ENCODE data around the gene ANKRD6. TPM values are rescaled to one million over a fixed set of nuclear protein-coding genes. Genes with fewer than 3 reads are reported as not detected.

Gene ANKRD6
- total RNA-seq, 1 experiment from 2014 or later: 10.5 TPM

- H3K4me3 ChIP-seq (ENCODE audit: insufficient read depth, low read depth, low read length): no peak overlapping the region
- DNase-seq: no peak
- H3K27me3 ChIP-seq (ENCODE audit: control insufficient read depth, insufficient read depth, low read length): no peaks in the 10 kb centered on the region
- H3K36me3 ChIP-seq (replicated peaks; ENCODE audit: control insufficient read depth, insufficient read depth, low read length): no peaks in the 10 kb centered on the region
Observed at GRCh38 chr6:89530982-89531381, 98.0 kb downstream of the ANKRD6 start.

DNA sequence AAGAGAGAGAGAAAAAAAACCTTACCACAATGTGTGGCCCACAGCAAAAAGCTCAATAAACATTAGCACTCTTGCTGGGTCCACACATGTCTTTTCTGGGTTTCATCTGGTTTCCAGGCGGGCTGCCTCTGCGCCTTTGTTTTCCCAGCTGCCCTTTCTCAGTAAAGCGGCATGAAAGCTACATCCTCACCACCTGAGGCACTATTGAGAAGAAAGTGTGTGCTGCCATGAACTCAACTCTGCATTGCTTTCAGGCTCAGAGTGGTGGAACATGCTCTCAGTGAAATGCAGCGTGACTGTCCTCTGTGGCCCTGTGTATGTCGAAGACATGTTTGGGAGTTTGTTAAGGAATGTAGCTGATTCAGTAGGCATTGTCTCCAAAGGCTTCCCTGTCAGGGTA lies 103.3 kb downstream of the ANKRD6 start:
- Histone ChIP-seq H3K4me3 (ENCODE audit: insufficient read depth, low read depth, low read length) (no peak overlapping the region), H3K27me3 (ENCODE audit: control insufficient read depth, insufficient read depth, low read length) (no peaks in the 10 kb centered on the region), H3K36me3 (replicated peaks; ENCODE audit: control insufficient read depth, insufficient read depth, low read length) (no peaks in the 10 kb centered on the region)
- peak; percentile 58 for DNase-seq

DNA sequence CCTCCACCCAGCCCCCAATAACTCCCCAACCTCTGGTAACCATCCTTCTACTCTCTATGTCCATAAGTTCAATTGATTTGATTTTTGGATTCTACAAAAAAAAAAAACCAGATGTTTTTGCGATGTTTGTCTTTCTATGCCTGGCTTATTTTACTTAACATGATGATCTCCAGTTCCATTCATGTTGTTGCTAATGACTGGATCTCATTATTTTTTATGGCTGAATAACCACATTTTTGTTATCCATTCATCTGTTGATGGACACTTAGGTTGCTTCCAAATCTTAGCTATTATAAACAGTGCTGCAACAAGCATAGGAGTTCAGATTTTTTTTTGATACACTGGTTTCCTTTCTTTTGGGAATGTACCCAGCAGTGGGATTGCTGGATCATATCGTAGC lies 106.8 kb downstream of the ANKRD6 start:
- H3K4me3 ChIP-seq (ENCODE audit: insufficient read depth, low read depth, low read length): no peak overlapping the region

DNA sequence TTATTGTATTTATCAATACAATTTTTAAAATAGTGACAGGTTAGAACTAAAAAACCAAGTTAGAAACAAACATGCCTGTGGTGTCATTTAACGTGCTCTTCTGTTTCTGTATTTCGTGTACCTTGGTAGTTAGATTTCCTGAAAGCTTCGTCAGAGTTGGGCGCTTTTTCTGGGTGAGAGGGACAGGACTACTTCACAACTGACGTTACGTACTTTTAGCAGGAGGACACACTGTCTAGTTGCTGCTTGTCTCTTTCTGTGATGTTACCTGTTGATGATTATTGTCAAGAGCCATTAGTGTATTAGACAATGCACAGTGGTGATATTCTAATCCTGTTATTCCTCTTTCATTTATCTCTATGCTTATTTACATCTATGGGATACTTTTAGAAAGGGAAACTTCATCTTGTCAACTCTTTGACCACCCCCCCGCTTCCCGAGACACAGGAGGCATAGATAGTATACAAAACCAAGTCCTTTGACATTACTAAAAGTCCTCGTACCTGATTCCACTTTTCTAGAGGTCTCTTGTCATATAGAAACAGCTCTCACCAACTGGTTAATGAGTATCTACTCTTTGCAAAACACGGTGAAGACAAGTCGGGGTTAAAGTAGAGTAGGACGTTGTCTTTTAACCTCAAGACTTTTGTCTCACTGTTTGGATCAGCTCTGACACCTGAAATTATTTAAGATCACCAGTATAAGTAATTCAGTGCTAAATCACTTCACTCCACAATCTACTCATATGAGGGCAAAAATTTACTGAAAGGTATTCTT lies 109.3 kb downstream of the ANKRD6 start:
- H3K36me3 ChIP-seq (replicated peaks; ENCODE audit: control insufficient read depth, insufficient read depth, low read length): no peaks in the 10 kb centered on the region
- no peak overlapping the region for H3K4me3 ChIP-seq (ENCODE audit: insufficient read depth, low read depth, low read length)
- no peak for DNase-seq
- no peaks in the 10 kb centered on the region for H3K27me3 ChIP-seq (ENCODE audit: control insufficient read depth, insufficient read depth, low read length)

More for the DNA sequence above, 106.8 kb downstream of the ANKRD6 start:
- Histone ChIP-seq H3K36me3 (replicated peaks; ENCODE audit: control insufficient read depth, insufficient read depth, low read length) (no peaks in the 10 kb centered on the region), H3K27me3 (ENCODE audit: control insufficient read depth, insufficient read depth, low read length) (no peaks in the 10 kb centered on the region)
- DNase-seq: no peak

DNA sequence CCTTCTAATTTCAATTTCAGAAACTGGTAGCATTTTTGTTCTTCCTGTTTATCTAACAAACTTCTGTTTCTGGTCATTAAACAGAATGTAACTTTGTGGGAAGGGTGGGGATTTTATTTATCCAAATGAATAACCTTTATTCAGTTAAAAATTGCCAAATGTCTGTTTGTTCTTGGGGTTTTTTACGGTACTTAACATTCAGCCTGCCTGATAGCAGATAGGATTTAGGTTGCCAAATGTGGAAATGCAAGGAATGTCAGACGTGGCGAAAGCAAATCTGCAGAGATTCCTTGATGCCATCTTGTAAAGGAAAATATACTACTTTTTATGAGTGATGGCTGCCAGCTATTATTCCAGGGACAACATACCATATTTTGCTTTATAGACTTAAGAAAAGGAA lies 109.9 kb downstream of the ANKRD6 start:
- Histone ChIP-seq H3K4me3 (ENCODE audit: insufficient read depth, low read depth, low read length) (no peak overlapping the region), H3K27me3 (ENCODE audit: control insufficient read depth, insufficient read depth, low read length) (no peaks in the 10 kb centered on the region), H3K36me3 (replicated peaks; ENCODE audit: control insufficient read depth, insufficient read depth, low read length) (no peaks in the 10 kb centered on the region)
- no peak for DNase-seq

GRCh38 chr6:89547281-89547680 lies 114.3 kb downstream of the ANKRD6 start:
- Histone ChIP-seq H3K27me3 (ENCODE audit: control insufficient read depth, insufficient read depth, low read length) (no peaks in the 10 kb centered on the region), H3K4me3 (ENCODE audit: insufficient read depth, low read depth, low read length) (no peak overlapping the region), H3K36me3 (replicated peaks; ENCODE audit: control insufficient read depth, insufficient read depth, low read length) (no peaks in the 10 kb centered on the region)
- peak; percentile 28 for DNase-seq

GRCh38 chr6:89553431-89553830 lies 120.5 kb downstream of the ANKRD6 start:
- no peaks in the 10 kb centered on the region for H3K27me3 ChIP-seq (ENCODE audit: control insufficient read depth, insufficient read depth, low read length)
- no peak overlapping the region for H3K4me3 ChIP-seq (ENCODE audit: insufficient read depth, low read depth, low read length)
- no peak for DNase-seq
- no peaks in the 10 kb centered on the region for H3K36me3 ChIP-seq (replicated peaks; ENCODE audit: control insufficient read depth, insufficient read depth, low read length)

GRCh38 chr6:89554106-89554505 lies 121.2 kb downstream of the ANKRD6 start:
- H3K27me3 ChIP-seq (ENCODE audit: control insufficient read depth, insufficient read depth, low read length): no peaks in the 10 kb centered on the region
- H3K36me3 ChIP-seq (replicated peaks; ENCODE audit: control insufficient read depth, insufficient read depth, low read length): no peaks in the 10 kb centered on the region
- no peak overlapping the region for H3K4me3 ChIP-seq (ENCODE audit: insufficient read depth, low read depth, low read length)
- DNase-seq: no peak

- no peaks in the 10 kb centered on the region for H3K27me3 ChIP-seq (ENCODE audit: control insufficient read depth, insufficient read depth, low read length)
- DNase-seq: peak; percentile 30
- H3K36me3 ChIP-seq (replicated peaks; ENCODE audit: control insufficient read depth, insufficient read depth, low read length): no peaks in the 10 kb centered on the region
- no peak overlapping the region for H3K4me3 ChIP-seq (ENCODE audit: insufficient read depth, low read depth, low read length)
Observed at GRCh38 chr6:89555031-89555430, 122.1 kb downstream of the ANKRD6 start.

- peak; percentile 48 for DNase-seq
- no peak overlapping the region for H3K4me3 ChIP-seq (ENCODE audit: insufficient read depth, low read depth, low read length)
- no peaks in the 10 kb centered on the region for H3K36me3 ChIP-seq (replicated peaks; ENCODE audit: control insufficient read depth, insufficient read depth, low read length)
- H3K27me3 ChIP-seq (ENCODE audit: control insufficient read depth, insufficient read depth, low read length): no peaks in the 10 kb centered on the region
Observed at GRCh38 chr6:89555806-89556205, 122.9 kb downstream of the ANKRD6 start.

DNA sequence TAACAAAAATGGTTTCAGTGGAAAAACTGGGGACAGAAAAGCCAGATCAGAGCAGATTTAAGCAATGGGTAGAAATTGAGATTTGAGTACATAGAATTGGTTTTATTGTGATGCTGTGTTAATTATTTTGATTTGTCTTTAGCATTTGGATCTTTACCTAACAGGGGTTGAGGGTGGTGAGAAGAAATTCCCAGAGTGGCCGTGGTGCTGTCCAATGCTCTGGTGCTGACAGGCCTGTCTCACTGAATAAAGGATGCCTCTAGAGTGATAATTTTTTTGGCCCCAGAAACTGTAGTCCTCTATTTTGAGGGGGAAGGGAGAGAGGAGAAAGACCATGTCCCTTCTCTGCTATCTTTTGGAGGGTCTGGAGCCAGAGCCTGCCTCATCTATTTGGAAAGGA lies 126.5 kb downstream of the ANKRD6 start:
- H3K4me3 ChIP-seq (ENCODE audit: insufficient read depth, low read depth, low read length): no peak overlapping the region
- no peaks in the 10 kb centered on the region for H3K36me3 ChIP-seq (replicated peaks; ENCODE audit: control insufficient read depth, insufficient read depth, low read length)
- DNase-seq: no peak
- H3K27me3 ChIP-seq (ENCODE audit: control insufficient read depth, insufficient read depth, low read length): no peaks in the 10 kb centered on the region

DNA sequence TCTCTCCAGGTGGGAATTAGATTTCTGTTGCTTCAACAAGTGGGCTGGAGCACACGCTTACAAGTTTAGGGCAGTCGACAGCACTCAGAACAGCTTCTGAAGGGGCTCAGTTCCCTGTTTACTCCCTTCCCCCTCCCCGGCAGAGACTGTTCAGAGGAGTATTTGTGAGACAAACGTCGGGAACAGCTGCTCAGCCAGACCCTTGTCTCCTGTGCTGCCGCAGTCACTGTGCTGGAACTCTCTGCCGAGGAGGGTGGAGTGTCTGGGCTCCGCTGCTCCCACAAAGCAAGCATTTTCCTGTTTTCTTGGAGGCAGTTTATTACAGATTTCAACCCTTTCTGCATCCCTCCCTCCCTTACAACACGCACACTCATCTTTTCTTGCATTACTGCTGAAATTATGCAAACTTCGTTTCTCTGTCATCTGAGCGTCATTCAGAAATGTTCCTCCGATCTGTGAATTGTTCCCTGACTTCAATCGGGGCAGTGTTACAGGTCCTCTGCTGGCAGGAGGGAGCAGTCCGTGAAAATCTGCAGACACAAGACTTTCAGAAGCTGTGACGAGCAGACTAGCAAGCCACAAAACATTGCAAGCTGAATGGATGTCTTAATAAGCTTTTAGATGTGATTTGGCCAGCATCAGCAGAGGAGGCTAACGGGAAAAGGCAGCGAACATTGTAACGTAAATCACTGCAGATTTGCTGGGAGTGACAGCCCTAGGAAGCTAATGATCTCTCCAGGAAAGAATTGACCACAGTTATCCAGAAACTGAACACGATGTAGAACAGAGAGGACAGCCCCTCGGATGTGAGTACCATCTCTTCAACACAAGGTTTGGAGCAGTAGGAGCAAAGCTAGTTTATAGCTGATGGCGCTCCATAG lies 129.4 kb downstream of the ANKRD6 start:
- no peak overlapping the region for H3K4me3 ChIP-seq (ENCODE audit: insufficient read depth, low read depth, low read length)
- no peaks in the 10 kb centered on the region for H3K36me3 ChIP-seq (replicated peaks; ENCODE audit: control insufficient read depth, insufficient read depth, low read length)
- DNase-seq: no peak

GRCh38 chr6:89563866-89564265 lies 130.9 kb downstream of the ANKRD6 start:
- no peaks in the 10 kb centered on the region for H3K27me3 ChIP-seq (ENCODE audit: control insufficient read depth, insufficient read depth, low read length)
- DNase-seq: no peak
- H3K36me3 ChIP-seq (replicated peaks; ENCODE audit: control insufficient read depth, insufficient read depth, low read length): no peaks in the 10 kb centered on the region
- H3K4me3 ChIP-seq (ENCODE audit: insufficient read depth, low read depth, low read length): no peak overlapping the region

More for the DNA sequence above, 129.4 kb downstream of the ANKRD6 start:
- no peaks in the 10 kb centered on the region for H3K27me3 ChIP-seq (ENCODE audit: control insufficient read depth, insufficient read depth, low read length)

DNA sequence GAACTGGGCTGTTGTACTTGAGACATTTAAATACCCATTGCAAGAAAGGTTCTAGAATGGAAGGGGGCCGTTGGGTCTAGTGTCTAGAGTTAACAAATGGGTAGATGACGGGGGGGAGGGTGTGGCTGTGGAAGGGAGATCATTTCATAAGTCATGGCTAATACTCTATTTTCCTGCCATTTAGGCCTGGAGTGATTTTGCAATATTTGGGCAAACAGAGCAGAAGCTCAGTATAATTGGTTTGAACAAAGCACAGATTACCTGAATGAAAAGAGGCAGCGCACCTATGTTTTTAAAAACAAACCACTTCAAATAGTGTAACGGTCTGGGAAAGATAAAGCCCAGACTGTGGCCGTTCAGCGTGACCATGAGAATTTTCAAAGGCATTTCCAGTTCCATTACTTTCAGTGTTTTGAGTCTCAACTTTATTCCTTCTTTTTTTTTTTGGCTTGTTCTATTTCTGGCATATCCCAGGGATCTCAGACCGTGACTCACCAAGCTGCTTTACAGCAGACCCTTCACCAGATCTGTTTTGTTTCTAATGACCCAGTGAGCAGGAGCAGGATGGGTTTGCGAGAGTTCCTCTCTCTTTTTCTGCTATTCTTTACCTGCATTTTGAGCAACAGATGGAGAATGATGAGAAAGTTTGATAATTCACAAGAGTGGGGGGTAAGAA lies 131.9 kb downstream of the ANKRD6 start:
- no peak for DNase-seq
- Histone ChIP-seq H3K27me3 (ENCODE audit: control insufficient read depth, insufficient read depth, low read length) (no peaks in the 10 kb centered on the region), H3K36me3 (replicated peaks; ENCODE audit: control insufficient read depth, insufficient read depth, low read length) (no peaks in the 10 kb centered on the region), H3K4me3 (ENCODE audit: insufficient read depth, low read depth, low read length) (no peak overlapping the region)

Measured in H7 (cell line).